Natural killer cell (primary cell): ENCODE results near the gene AP1S2. TPM values are rescaled to one million over a fixed set of nuclear protein-coding genes. Genes with fewer than 3 reads are reported as not detected.

ENCODE experiments used
- ATAC-seq, 3 donors: fragments of 150-1000 bp in 2 of 3; fragments of 200-7000 bp in 1 of 3; cut with Tn5 transposase; 1 replicate in 1 of 3; 2 replicates in 2 of 3; pipeline ENCODE4 v1.10.0; 2021; ENCODE audit warnings: mild to moderate bottlenecking in 2 of 3, moderate library complexity in 2 of 3
- DNase-seq, 2 donors: peaks; one replicate each; pipeline versions ENCODE4 v3.0.0 to v3.0.0-alpha.2; 2013 to 2021; ENCODE audit warnings: mixed read lengths in 1 of 2
- H3K27ac ChIP-seq: one replicate; pipeline ENCODE4 v1.5.1; 2013; ENCODE audit warnings: mild to moderate bottlenecking, low read length
- H3K27me3 ChIP-seq: one replicate; pipeline ENCODE4 v1.6.1; 2013; ENCODE audit warnings: low read length; ENCODE audit not compliant: control insufficient read depth, insufficient read depth
- H3K36me3 ChIP-seq: one replicate; pipeline ENCODE4 v1.6.1; 2013; ENCODE audit warnings: low read length; ENCODE audit not compliant: control insufficient read depth, insufficient read depth
- H3K4me1 ChIP-seq: one replicate; pipeline ENCODE4 v1.6.1; 2013; ENCODE audit warnings: low read length; ENCODE audit not compliant: control insufficient read depth, insufficient read depth
- H3K4me3 ChIP-seq: one replicate; pipeline ENCODE4 v1.5.1; 2013; ENCODE audit warnings: low read length
- H3K9me3 ChIP-seq: one replicate; pipeline ENCODE4 v1.6.1; 2013; ENCODE audit warnings: low read length; ENCODE audit not compliant: control insufficient read depth, insufficient read depth
- H3K27ac Mint-ChIP-seq, 2 donors: one replicate each; pipeline ENCODE4 v1.8.0; 2022; ENCODE audit warnings: mild to moderate bottlenecking in 2 of 2, mixed read lengths in 2 of 2, moderate library complexity in 1 of 2
- H3K27me3 Mint-ChIP-seq, 2 donors: one replicate each; pipeline ENCODE4 v1.8.0; 2022; ENCODE audit warnings: low read depth in 2 of 2, mixed read lengths in 2 of 2
- H3K36me3 Mint-ChIP-seq: one replicate; pipeline ENCODE4 v1.8.0; 2022; ENCODE audit warnings: mixed read lengths
- H3K4me1 Mint-ChIP-seq, 2 donors: one replicate each; pipeline ENCODE4 v1.8.0; 2022; ENCODE audit warnings: mixed read lengths in 2 of 2
- H3K4me3 Mint-ChIP-seq: one replicate; pipeline ENCODE4 v1.8.0; 2022; ENCODE audit warnings: mild to moderate bottlenecking, moderate library complexity, mixed read lengths
- H3K9me3 Mint-ChIP-seq, 2 donors: one replicate each; pipeline ENCODE4 v1.8.0; 2022; ENCODE audit warnings: mixed read lengths in 2 of 2
- CTCF ChIP-seq: fragments of 200-600 bp; IDR thresholded peaks from one replicate; pipeline ENCODE4 v1.8.0; 2022; ENCODE audit warnings: antibody characterized with exemption
- WGBS: methylation state at CpG from one replicate; pipeline ENCODE4 v1.1.7; 2013; ENCODE audit warnings: missing lambda C conversion rate; ENCODE audit not compliant: insufficient coverage; 5-methylcytosine and 5-hydroxymethylcytosine counted together
- intact Hi-C: fragments of 100-400 bp; cut with micrococcal nuclease; formaldehyde crosslinking; loops from one replicate; pipeline ENCODE4 v1.14.2; 2022
- total RNA-seq, 4 donors: library from RNA; stranded (reverse); fragments of 120-200 nt in 1 of 4; gene quantifications; one replicate each; pipeline versions ENCODE4 v1.2.3 to v1.2.4, GENCODE V29; 2013 to 2022

Gene AP1S2
- total RNA-seq, 3 donors from 2014 or later (not counting 1 experiment from before 2014, with no cell fraction given) = 21.0 to 30.8 (median 25.9) TPM

DNA sequence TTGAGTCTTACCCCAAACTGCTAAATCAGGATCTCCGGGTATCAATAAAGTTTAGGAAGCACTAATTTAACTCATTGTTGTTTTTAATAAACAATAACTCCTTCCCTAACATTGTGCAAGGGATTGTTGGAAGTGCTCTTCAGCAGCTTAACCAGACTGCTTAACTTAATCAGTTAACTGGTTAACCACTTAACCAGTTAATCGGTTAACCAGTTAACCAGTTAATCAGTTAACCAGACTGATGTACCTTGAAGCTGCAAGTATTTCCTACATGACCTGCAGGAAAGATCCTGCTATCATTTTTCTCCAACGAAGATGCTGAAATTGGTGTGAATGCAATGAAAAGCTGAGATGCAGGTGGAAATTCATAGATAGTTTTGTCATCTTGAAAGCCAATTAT is 40.1 kb upstream of the AP1S2 start:
- Histone ChIP-seq H3K9me3 (no peaks in the 10 kb centered on the region), H3K36me3 (no peaks in the 10 kb centered on the region), H3K27me3 (no peaks in the 10 kb centered on the region), H3K4me3 (no peak overlapping the region), H3K4me1 (no peaks in the 10 kb centered on the region), H3K27ac (no peak overlapping the region)
- intact Hi-C loops = no loop called here
- no peak for DNase-seq
- WGBS = 91% methylated on average over 1 of the region's 3 CpGs
- peaks cover 0 to 19% of the 10 kb centered on the region in 2 donors for H3K27me3 Mint-ChIP-seq
- H3K27ac Mint-ChIP-seq = no peak overlapping the region
- no peak for TF ChIP-seq CTCF
- H3K4me3 Mint-ChIP-seq = no peak overlapping the region
- H3K9me3 Mint-ChIP-seq = no peaks in the 10 kb centered on the region
- no peaks in the 10 kb centered on the region for H3K36me3 Mint-ChIP-seq
- no peaks in the 10 kb centered on the region for H3K4me1 Mint-ChIP-seq
- ATAC-seq = no peak

DNA sequence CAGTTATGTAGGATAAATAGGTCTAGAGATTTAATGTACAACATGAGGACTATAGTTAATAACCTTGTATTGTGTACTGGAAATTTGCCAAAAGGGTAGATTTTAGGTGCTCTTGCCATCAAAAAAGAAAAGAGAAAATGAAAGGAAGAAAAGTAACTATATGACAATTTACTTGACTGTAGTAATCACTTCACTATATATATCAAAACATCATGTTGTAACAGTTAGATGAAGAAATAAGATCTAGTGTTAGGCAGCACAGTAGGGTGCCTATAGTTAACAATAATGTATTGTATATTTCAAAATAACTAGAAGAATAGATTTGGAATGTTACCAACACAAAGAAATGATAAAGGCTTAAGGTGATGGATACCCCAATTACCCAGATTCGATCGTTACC is 35.9 kb upstream of the AP1S2 start:
- H3K9me3 ChIP-seq = no peaks in the 10 kb centered on the region
- no peaks in the 10 kb centered on the region for H3K9me3 Mint-ChIP-seq
- no peaks in the 10 kb centered on the region for H3K27me3 ChIP-seq
- H3K4me3 Mint-ChIP-seq = no peak overlapping the region
- no peak overlapping the region for H3K4me3 ChIP-seq
- H3K27me3 Mint-ChIP-seq = peaks cover 0 to 34% of the 10 kb centered on the region in 2 donors
- H3K27ac ChIP-seq = no peak overlapping the region
- no peak for DNase-seq
- no peaks in the 10 kb centered on the region for H3K36me3 Mint-ChIP-seq
- 90% methylated on average over 2 of the region's 2 CpGs for WGBS
- intact Hi-C loops = no loop called here
- H3K27ac Mint-ChIP-seq = no peak overlapping the region
- H3K36me3 ChIP-seq = no peaks in the 10 kb centered on the region
- no peak for TF ChIP-seq CTCF
- no peaks in the 10 kb centered on the region for H3K4me1 Mint-ChIP-seq
- H3K4me1 ChIP-seq = no peaks in the 10 kb centered on the region
- ATAC-seq = no peak

GRCh38 chrX:15888062-15888461 is 33.4 kb upstream of the AP1S2 start:
- no peak overlapping the region for H3K27ac ChIP-seq
- Mint-ChIP-seq H3K4me3 (no peak overlapping the region), H3K36me3 (no peaks in the 10 kb centered on the region), H3K9me3 (no peaks in the 10 kb centered on the region), H3K27me3 (peaks cover 0 to 35% of the 10 kb centered on the region in 2 donors), H3K4me1 (peaks cover 6 to 7% of the 10 kb centered on the region in 2 donors), H3K27ac (no peak overlapping the region)
- no peak overlapping the region for H3K4me3 ChIP-seq
- no peaks in the 10 kb centered on the region for H3K36me3 ChIP-seq
- DNase-seq (no peak), ATAC-seq (no peak)
- 66% methylated on average over 5 of the region's 5 CpGs for WGBS
- no peaks in the 10 kb centered on the region for H3K27me3 ChIP-seq
- intact Hi-C loops = no loop called here
- no peak for TF ChIP-seq CTCF
- H3K4me1 ChIP-seq = no peaks in the 10 kb centered on the region
- no peaks in the 10 kb centered on the region for H3K9me3 ChIP-seq

DNA sequence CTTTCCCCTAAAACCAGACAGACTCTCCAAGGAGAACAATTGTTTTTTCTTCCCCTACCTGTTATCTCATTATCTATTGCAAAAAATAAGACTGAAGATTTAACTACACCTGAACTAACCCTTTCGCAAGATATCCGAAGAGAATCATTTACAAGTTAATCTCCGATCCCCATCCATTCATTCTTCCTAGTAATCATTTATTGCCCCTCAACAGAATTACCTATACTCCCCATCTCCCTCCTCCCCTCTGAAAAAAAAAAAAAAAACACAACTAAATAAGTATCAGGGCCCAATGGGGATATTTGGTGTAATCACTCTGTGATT is 28.9 kb upstream of the AP1S2 start:
- no peaks in the 10 kb centered on the region for H3K36me3 Mint-ChIP-seq

More for the DNA sequence above, 28.9 kb upstream of the AP1S2 start:
- no peaks in the 10 kb centered on the region for H3K9me3 ChIP-seq
- DNase-seq (no peak), ATAC-seq (no peak)
- H3K36me3 ChIP-seq = no peaks in the 10 kb centered on the region
- no peak overlapping the region for H3K27ac ChIP-seq
- peaks cover 2 to 3% of the 10 kb centered on the region in 2 donors for H3K9me3 Mint-ChIP-seq
- intact Hi-C loops = no loop called here
- TF ChIP-seq CTCF = no peak
- peaks cover 15% of the 10 kb centered on the region in 2 donors for H3K4me1 Mint-ChIP-seq
- H3K27me3 Mint-ChIP-seq = peaks cover 0 to 14% of the 10 kb centered on the region in 2 donors
- 90% methylated on average over 3 of the region's 3 CpGs for WGBS
- peaks cover 6% of the 10 kb centered on the region for H3K4me1 ChIP-seq
- H3K4me3 Mint-ChIP-seq = peak overlapping the region; percentile 62
- no peaks in the 10 kb centered on the region for H3K27me3 ChIP-seq
- no peak overlapping the region for H3K4me3 ChIP-seq
- peak overlapping the region in 1 of 2 donors; percentile 72 for H3K27ac Mint-ChIP-seq
